ENCODE measurements around the gene LIN7C.

GRCh38 chr11:27555264-27555663, 48.7 kb upstream of the LIN7C start:
- no peak for TF ChIP-seq CTCF (conservative IDR thresholded peaks at IDR 0.05; ENCODE audit: low read length)
- no peak for TF ChIP-seq EZH2phosphoT487 (IDR thresholded peaks at IDR 0.05; ENCODE audit: borderline replicate concordance, low read depth, low read length)
